SK-N-SH treated with all-trans-retinoic acid at 6 μM for 48 hours (cell line): ENCODE data around the gene PASK.

ENCODE experiments used
- PATZ1 ChIP-seq: fragments of 250-450 bp; sonication (Bioruptor Pico); IDR thresholded peaks from 2 replicates; pipeline ENCODE4 v1.8.0; 2020; ENCODE audit warnings: mild to moderate bottlenecking, moderate library complexity, borderline replicate concordance
- ZNF565 ChIP-seq: fragments of 450-650 bp; formaldehyde crosslinking; conservative IDR thresholded peaks from 2 replicates; pipeline ENCODE4 v1.5.0; 2020; ENCODE audit warnings: low read depth, mild to moderate bottlenecking, moderate library complexity
- ZNF70 ChIP-seq: fragments of 450-650 bp; formaldehyde crosslinking; IDR thresholded peaks from 2 replicates; pipeline ENCODE4 v1.5.0; 2020; ENCODE audit warnings: mild to moderate bottlenecking, moderate library complexity

- no peak for TF ChIP-seq ZNF565 (CRISPR knock-in tag)
- no peak for TF ChIP-seq PATZ1 (CRISPR knock-in tag)
- TF ChIP-seq ZNF70 (CRISPR knock-in tag): no peak
These were observed 35.6 kb upstream of the PASK start for GRCh38 chr2:241184901-241185300.
